ENCODE data around the gene BBS4. TPM values are rescaled to one million over a fixed set of nuclear protein-coding genes. Genes with fewer than 3 reads are reported as not detected.

BBS4 gene
- total RNA-seq, 1 donor = 6.7 TPM

GRCh38 chr15:72754096-72754495 lies 68.1 kb downstream of the BBS4 start:
- no peak for DNase-seq (ENCODE audit: low read depth in 2 of 3, low spot score in 2 of 3)

GRCh38 chr15:72758182-72758581 lies 72.2 kb downstream of the BBS4 start:
- DNase-seq (ENCODE audit: low read depth in 2 of 3, low spot score in 2 of 3) = no peak

GRCh38 chr15:72760590-72761260 lies 74.7 kb downstream of the BBS4 start:
- DNase-seq (ENCODE audit: low read depth in 2 of 3, low spot score in 2 of 3) = no peak

- DNase-seq (ENCODE audit: low read depth in 2 of 3, low spot score in 2 of 3) = no peak
Observed at GRCh38 chr15:72764656-72765055, 78.6 kb downstream of the BBS4 start.

GRCh38 chr15:72766025-72766424 lies 80.0 kb downstream of the BBS4 start:
- no peak for DNase-seq (ENCODE audit: low read depth in 2 of 3, low spot score in 2 of 3)

GRCh38 chr15:72766780-72767179 lies 80.8 kb downstream of the BBS4 start:
- DNase-seq (ENCODE audit: low read depth in 2 of 3, low spot score in 2 of 3) = no peak

- peak in 1 of 3 donors; percentile 22 for DNase-seq (ENCODE audit: low read depth in 2 of 3, low spot score in 2 of 3)
Observed at GRCh38 chr15:72770673-72771328, 84.8 kb downstream of the BBS4 start.

- DNase-seq (ENCODE audit: low read depth in 2 of 3, low spot score in 2 of 3) = no peak
Observed at GRCh38 chr15:72771329-72771725, 85.3 kb downstream of the BBS4 start.

GRCh38 chr15:72774696-72775383 lies 88.8 kb downstream of the BBS4 start:
- DNase-seq (ENCODE audit: low read depth in 2 of 3, low spot score in 2 of 3) = peak in 1 of 3 donors; percentile 44

- DNase-seq (ENCODE audit: low read depth in 2 of 3, low spot score in 2 of 3) = no peak
Observed at GRCh38 chr15:72778796-72779195, 92.8 kb downstream of the BBS4 start.

- DNase-seq (ENCODE audit: low read depth in 2 of 3, low spot score in 2 of 3) = no peak
Observed at GRCh38 chr15:72781631-72782030, 95.6 kb downstream of the BBS4 start.

GRCh38 chr15:72782274-72783003 lies 96.4 kb downstream of the BBS4 start:
- no peak for DNase-seq (ENCODE audit: low read depth in 2 of 3, low spot score in 2 of 3)

- DNase-seq (ENCODE audit: low read depth in 2 of 3, low spot score in 2 of 3) = peak in 2 of 3 donors; percentile 57 to 88
Observed at GRCh38 chr15:72783004-72783639, 97.1 kb downstream of the BBS4 start.

- peak; percentile 95 to 99 (median 97) for DNase-seq (ENCODE audit: low read depth in 2 of 3, low spot score in 2 of 3)
Observed at GRCh38 chr15:72783640-72784455, 97.8 kb downstream of the BBS4 start, which contains the start of gene ADPGK. Gene ADPGK, minus strand, starts transcription at chr15:72783758. Its CDS starts 67 bp downstream, at chr15:72783691.

GRCh38 chr15:72784456-72784876 lies 98.5 kb downstream of the BBS4 start:
- no peak for DNase-seq (ENCODE audit: low read depth in 2 of 3, low spot score in 2 of 3)

- DNase-seq (ENCODE audit: low read depth in 2 of 3, low spot score in 2 of 3) = peak in 2 of 3 donors; percentile 50 to 72
Observed at GRCh38 chr15:72785432-72785831, 99.4 kb downstream of the BBS4 start.

- DNase-seq (ENCODE audit: low read depth in 2 of 3, low spot score in 2 of 3) = no peak
Observed at GRCh38 chr15:72785841-72786240, 99.8 kb downstream of the BBS4 start.

- DNase-seq (ENCODE audit: low read depth in 2 of 3, low spot score in 2 of 3) = no peak
Observed at GRCh38 chr15:72786242-72786641, 100.2 kb downstream of the BBS4 start.

GRCh38 chr15:72786676-72787345 lies 100.8 kb downstream of the BBS4 start:
- no peak for DNase-seq (ENCODE audit: low read depth in 2 of 3, low spot score in 2 of 3)

All from hematopoietic multipotent progenitor cell (in vitro differentiated cells).